ENCODE measurements around the gene TINAG.

DNA sequence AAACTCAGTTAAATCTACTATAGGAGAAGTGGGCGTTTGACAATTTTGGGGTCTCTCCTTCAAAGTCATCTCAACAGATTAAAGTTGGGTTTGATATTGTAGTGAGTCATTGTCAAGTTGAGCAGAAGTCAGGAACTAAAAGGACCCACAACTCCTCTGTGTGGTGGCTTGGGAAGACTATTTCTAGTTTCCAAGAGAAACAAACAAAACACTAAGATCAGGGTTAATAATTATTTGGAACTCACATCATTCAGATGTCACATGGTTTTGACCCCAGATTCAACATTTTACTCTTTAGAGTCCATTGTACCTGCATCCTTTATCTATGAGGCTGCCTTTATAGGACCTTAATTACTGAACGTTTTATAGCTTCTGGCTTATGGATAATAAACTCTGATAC lies 45.3 kb upstream of the TINAG start:
- TF ChIP-seq, protein P1, sequence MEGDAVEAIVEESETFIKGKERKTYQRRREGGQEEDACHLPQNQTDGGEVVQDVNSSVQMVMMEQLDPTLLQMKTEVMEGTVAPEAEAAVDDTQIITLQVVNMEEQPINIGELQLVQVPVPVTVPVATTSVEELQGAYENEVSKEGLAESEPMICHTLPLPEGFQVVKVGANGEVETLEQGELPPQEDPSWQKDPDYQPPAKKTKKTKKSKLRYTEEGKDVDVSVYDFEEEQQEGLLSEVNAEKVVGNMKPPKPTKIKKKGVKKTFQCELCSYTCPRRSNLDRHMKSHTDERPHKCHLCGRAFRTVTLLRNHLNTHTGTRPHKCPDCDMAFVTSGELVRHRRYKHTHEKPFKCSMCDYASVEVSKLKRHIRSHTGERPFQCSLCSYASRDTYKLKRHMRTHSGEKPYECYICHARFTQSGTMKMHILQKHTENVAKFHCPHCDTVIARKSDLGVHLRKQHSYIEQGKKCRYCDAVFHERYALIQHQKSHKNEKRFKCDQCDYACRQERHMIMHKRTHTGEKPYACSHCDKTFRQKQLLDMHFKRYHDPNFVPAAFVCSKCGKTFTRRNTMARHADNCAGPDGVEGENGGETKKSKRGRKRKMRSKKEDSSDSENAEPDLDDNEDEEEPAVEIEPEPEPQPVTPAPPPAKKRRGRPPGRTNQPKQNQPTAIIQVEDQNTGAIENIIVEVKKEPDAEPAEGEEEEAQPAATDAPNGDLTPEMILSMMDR (IDR thresholded peaks at IDR 0.05 in 2 of 3, conservative IDR thresholded peaks at IDR 0.05 in 1 of 3; ENCODE audit: borderline replicate concordance in 1 of 3, insufficient read depth in 1 of 3, low read depth in 2 of 3, low read length in 2 of 3) = no peak
- TF ChIP-seq POLR2A (IDR thresholded peaks at IDR 0.05; ENCODE audit: borderline replicate concordance, extremely low read depth, insufficient read depth, insufficient read length) = no peak

All from HCT116 (cell line).